KMS-11 (cell line): ENCODE results near the gene ASMTL.
"Not testable (repeated sequence)": the region's sequence is repeated elsewhere in the genome, so short reads cannot be mapped to it uniquely, and the experiment has no call there.

Experiments
- H2AFZ ChIP-seq: fragments of 200-600 bp; sonication (generic); 2 replicates; pipeline ENCODE4 v1.6.1; 2016; ENCODE audit warnings: antibody characterized with exemption, mixed run types, low read depth
- H3K27ac ChIP-seq: fragments of 200-600 bp; sonication (generic); 2 replicates; pipeline ENCODE4 v1.6.1; 2016; ENCODE audit warnings: mild to moderate bottlenecking, mixed run types
- H3K27me3 ChIP-seq: fragments of 200-600 bp; sonication (generic); 2 replicates; pipeline ENCODE4 v1.6.1; 2017; ENCODE audit warnings: mild to moderate bottlenecking, low read depth, mixed run types, moderate library complexity; ENCODE audit not compliant: insufficient read depth
- H3K36me3 ChIP-seq: fragments of 200-600 bp; sonication (generic); 2 replicates; pipeline ENCODE4 v1.6.1; 2017; ENCODE audit warnings: mild to moderate bottlenecking, mixed run types; ENCODE audit not compliant: insufficient read depth
- H3K4me1 ChIP-seq: fragments of 200-600 bp; sonication (generic); 2 replicates; pipeline ENCODE4 v1.6.1; 2016; ENCODE audit warnings: mild to moderate bottlenecking, low read depth, mixed run types; ENCODE audit not compliant: poor library complexity, severe bottlenecking
- H3K4me2 ChIP-seq: fragments of 200-600 bp; sonication (generic); 2 replicates; pipeline ENCODE4 v1.7.0; 2016; ENCODE audit warnings: mild to moderate bottlenecking, mixed run types
- H3K4me3 ChIP-seq: fragments of 200-600 bp; sonication (generic); IDR thresholded peaks from 2 replicates; pipeline ENCODE4 v1.6.1; 2017; ENCODE audit warnings: low read depth, low read length, mixed read lengths; ENCODE audit not compliant: insufficient read depth
- H3K79me2 ChIP-seq: fragments of 200-600 bp; sonication (generic); 2 replicates; pipeline ENCODE4 v1.6.1; 2016; ENCODE audit warnings: low read depth, mixed run types; ENCODE audit not compliant: insufficient read depth
- H3K9ac ChIP-seq: fragments of 200-600 bp; sonication (generic); 2 replicates; pipeline ENCODE4 v1.6.1; 2016; ENCODE audit warnings: mild to moderate bottlenecking, mixed run types
- H4K20me1 ChIP-seq: fragments of 200-600 bp; sonication (generic); 2 replicates; pipeline ENCODE4 v1.6.1; 2016; ENCODE audit warnings: mild to moderate bottlenecking, mixed run types; ENCODE audit not compliant: insufficient read depth
- TF ChIP-seq, protein P1 (sequence below): fragments of 200-600 bp; sonication (generic); conservative IDR thresholded peaks from 2 replicates; pipeline ENCODE4 v1.6.1; 2017; ENCODE audit warnings: low read depth, mild to moderate bottlenecking, antibody characterized with exemption, low read length, moderate library complexity, mixed read lengths

ASMTL gene

DNA sequence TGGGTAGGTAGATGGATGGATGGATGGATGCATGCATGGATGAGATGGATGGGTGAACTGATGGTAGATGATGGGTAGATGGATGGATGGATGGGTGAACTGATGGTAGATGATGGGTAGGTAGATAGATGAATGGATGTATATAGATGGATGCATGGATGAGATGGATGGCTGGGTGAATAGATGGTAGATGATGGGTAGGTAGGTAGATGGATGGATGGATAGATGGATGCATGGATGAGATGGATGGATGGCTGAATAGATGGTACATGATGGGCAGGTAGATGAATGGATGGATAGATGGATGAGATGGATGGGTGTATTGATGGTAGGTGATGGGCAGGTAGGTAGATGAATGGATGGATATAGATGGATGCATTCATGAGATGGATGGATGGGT, 45.7 kb downstream of the ASMTL start:
- H3K9ac ChIP-seq = no peak overlapping the region

DNA sequence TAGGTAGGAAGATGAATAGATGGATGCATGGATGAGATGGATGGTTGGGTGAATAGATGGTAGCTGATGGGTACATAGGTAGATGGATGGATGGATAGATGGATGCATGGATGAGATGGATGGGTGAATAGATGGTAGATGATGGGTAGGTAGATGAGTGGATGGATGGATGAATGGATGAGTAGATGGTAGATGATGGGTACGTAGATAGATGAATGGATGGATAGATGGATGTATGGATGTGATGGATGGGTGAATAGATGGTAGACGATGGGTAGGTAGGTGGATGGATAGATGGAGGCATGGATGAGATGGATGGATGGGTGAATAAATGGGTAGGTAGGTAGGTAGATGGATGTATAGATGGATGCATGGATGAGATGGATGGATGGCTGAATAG, 46.9 kb downstream of the ASMTL start:
- H3K36me3 ChIP-seq, H3K4me2 ChIP-seq, H4K20me1 ChIP-seq, H3K4me3 ChIP-seq, H3K79me2 ChIP-seq, H3K9ac ChIP-seq, H3K27me3 ChIP-seq, H2AFZ ChIP-seq, H3K27ac ChIP-seq, H3K4me1 ChIP-seq: not testable (repeated sequence)

More for the DNA sequence above, 45.7 kb downstream of the ASMTL start:
- H3K27ac ChIP-seq = no peak overlapping the region
- H2AFZ ChIP-seq = no peak overlapping the region
- no peaks in the 10 kb centered on the region for H4K20me1 ChIP-seq
- H3K4me2 ChIP-seq = no peak overlapping the region
- no peak overlapping the region for H3K4me3 ChIP-seq
- TF ChIP-seq, protein P1, sequence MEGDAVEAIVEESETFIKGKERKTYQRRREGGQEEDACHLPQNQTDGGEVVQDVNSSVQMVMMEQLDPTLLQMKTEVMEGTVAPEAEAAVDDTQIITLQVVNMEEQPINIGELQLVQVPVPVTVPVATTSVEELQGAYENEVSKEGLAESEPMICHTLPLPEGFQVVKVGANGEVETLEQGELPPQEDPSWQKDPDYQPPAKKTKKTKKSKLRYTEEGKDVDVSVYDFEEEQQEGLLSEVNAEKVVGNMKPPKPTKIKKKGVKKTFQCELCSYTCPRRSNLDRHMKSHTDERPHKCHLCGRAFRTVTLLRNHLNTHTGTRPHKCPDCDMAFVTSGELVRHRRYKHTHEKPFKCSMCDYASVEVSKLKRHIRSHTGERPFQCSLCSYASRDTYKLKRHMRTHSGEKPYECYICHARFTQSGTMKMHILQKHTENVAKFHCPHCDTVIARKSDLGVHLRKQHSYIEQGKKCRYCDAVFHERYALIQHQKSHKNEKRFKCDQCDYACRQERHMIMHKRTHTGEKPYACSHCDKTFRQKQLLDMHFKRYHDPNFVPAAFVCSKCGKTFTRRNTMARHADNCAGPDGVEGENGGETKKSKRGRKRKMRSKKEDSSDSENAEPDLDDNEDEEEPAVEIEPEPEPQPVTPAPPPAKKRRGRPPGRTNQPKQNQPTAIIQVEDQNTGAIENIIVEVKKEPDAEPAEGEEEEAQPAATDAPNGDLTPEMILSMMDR = no peak
- H3K36me3 ChIP-seq = no peaks in the 10 kb centered on the region
- no peaks in the 10 kb centered on the region for H3K27me3 ChIP-seq
- H3K4me1 ChIP-seq = no peaks in the 10 kb centered on the region
- H3K79me2 ChIP-seq = no peaks in the 10 kb centered on the region

DNA sequence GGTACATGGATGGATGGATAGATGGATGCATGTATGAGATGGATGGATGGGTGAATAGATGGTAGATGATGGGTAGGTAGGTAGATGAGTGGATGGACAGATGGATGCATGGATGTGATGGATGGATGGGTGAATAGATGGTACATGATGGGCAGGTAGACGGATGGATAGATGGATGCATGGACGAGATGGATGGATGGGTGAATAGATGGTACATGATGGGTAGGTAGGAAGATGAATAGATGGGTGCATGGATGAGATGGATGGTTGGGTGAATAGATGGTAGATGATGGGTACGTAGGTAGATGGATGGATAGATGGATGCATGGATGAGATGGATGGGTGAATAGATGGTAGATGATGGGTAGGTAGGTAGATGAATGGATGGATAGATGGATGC, 48.8 kb downstream of the ASMTL start:
- H3K9ac ChIP-seq, H4K20me1 ChIP-seq, H3K4me1 ChIP-seq, H3K4me2 ChIP-seq, H3K36me3 ChIP-seq, H3K79me2 ChIP-seq, H2AFZ ChIP-seq, H3K27me3 ChIP-seq, H3K27ac ChIP-seq, H3K4me3 ChIP-seq: not testable (repeated sequence)

DNA sequence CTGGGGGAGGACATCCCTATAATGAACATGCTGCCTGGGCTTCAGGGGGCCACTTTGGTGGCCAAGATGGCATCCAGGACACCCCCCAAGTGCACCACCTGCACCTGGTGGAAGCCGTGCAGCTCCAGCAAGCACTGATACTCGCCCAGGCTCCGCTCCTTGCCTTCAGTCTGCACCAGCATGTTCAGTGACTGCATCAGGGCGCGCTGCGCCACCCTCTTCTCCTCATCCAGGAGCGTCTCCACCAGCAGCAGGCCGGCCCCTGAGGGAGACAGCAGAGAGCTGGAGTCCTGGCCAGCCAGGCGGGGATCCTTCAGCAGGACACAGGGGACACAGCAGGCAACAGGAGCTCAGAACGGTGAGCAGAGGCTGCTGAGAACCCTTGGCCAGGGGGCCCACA, 49.5 kb downstream of the ASMTL start:
- H3K27ac ChIP-seq = no peak overlapping the region
- H3K4me1 ChIP-seq = no peaks in the 10 kb centered on the region
- no peak overlapping the region for H3K9ac ChIP-seq
- H3K36me3 ChIP-seq = no peaks in the 10 kb centered on the region
- no peak overlapping the region for H3K4me3 ChIP-seq
- no peaks in the 10 kb centered on the region for H3K27me3 ChIP-seq
- no peak overlapping the region for H3K4me2 ChIP-seq
- no peak overlapping the region for H2AFZ ChIP-seq
- no peaks in the 10 kb centered on the region for H3K79me2 ChIP-seq
- TF ChIP-seq, protein P1 = no peak
- no peaks in the 10 kb centered on the region for H4K20me1 ChIP-seq

DNA sequence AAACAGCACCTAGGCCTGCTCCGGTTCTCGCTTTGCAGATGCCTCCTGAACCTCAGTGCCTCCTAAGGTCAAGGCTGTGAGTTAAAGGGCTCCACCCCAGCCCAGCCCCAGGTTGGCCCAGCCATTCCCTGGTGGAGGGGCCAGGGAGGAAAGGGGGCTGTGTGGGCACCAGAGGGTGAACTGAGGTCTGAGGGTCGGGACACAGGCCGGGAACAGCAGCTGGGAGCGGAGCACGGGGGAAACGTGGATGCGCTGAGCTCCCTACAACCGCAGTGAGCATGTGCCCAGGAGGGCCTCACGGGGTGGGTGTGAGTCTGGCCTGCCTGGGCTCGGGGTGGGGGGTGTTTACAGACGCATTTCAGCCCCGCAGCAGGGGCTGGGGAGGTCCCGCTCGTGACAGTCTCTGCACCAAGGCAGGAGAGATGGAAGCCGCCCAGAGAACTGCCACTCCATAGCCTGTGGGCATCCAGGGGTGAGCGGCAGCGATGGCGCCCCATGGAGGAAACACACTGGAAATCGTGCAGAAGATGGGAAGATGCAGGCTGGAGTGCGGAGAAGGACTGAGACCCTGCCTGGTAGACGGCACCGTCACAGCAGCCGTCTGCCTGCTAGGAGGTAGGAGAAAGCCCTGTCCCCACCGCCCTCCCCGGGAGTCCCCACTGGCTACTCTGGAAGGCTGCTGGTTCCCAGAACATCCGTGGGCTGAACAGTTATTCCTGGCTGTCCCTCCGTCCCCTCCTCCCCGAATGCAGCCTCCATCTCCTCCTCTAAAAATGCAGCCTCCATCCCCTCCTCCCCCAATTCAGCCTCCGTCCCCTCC, 50.9 kb downstream of the ASMTL start:
- H3K4me3 ChIP-seq = no peak overlapping the region
- H3K4me1 ChIP-seq = no peaks in the 10 kb centered on the region
- TF ChIP-seq, protein P1 = no peak
- no peak overlapping the region for H3K9ac ChIP-seq
- no peaks in the 10 kb centered on the region for H4K20me1 ChIP-seq
- H2AFZ ChIP-seq = no peak overlapping the region
- no peak overlapping the region for H3K27ac ChIP-seq
- H3K36me3 ChIP-seq = no peaks in the 10 kb centered on the region
- no peak overlapping the region for H3K4me2 ChIP-seq
- no peaks in the 10 kb centered on the region for H3K27me3 ChIP-seq
- H3K79me2 ChIP-seq = no peaks in the 10 kb centered on the region
